Parathyroid adenoma (tissue), 2 donors: ENCODE data around the gene IFFO2.

Experiments used
- H2AFZ ChIP-seq: fragments of 300-600 bp; sonication (generic); one replicate; pipeline ENCODE4 v1.7.0; 2017; ENCODE audit warnings: antibody characterized with exemption, mild to moderate bottlenecking
- H3K27ac ChIP-seq: fragments of 300-600 bp; sonication (generic); one replicate; pipeline ENCODE4 v1.7.0; 2017
- H3K27me3 ChIP-seq: fragments of 300-600 bp; sonication (generic); one replicate; pipeline ENCODE4 v1.7.0; 2017; ENCODE audit warnings: low read length; ENCODE audit not compliant: control insufficient read depth, insufficient read depth
- H3K36me3 ChIP-seq: fragments of 300-600 bp; sonication (generic); one replicate; pipeline ENCODE4 v1.7.0; 2017; ENCODE audit warnings: low read length; ENCODE audit not compliant: control insufficient read depth, insufficient read depth
- H3K4me1 ChIP-seq: fragments of 300-600 bp; sonication (generic); one replicate; pipeline ENCODE4 v1.7.0; 2017; ENCODE audit warnings: control low read depth
- H3K4me2 ChIP-seq: fragments of 300-600 bp; sonication (generic); one replicate; pipeline ENCODE4 v1.7.0; 2017; ENCODE audit warnings: low read length
- H3K4me3 ChIP-seq: fragments of 300-600 bp; sonication (generic); one replicate; pipeline ENCODE4 v1.7.0; 2017; ENCODE audit warnings: low read depth, low read length
- H3K79me2 ChIP-seq: fragments of 300-600 bp; sonication (generic); one replicate; pipeline ENCODE4 v1.7.0; 2017; ENCODE audit warnings: control low read depth
- H3K9ac ChIP-seq: fragments of 300-600 bp; sonication (generic); one replicate; pipeline ENCODE4 v1.7.0; 2017; ENCODE audit warnings: mild to moderate bottlenecking
- H3K9me3 ChIP-seq: fragments of 300-600 bp; sonication (generic); one replicate; pipeline ENCODE4 v1.7.0; 2017; ENCODE audit warnings: low read length; ENCODE audit not compliant: control insufficient read depth
- TF ChIP-seq, protein P1 (sequence below): fragments of 300-600 bp; sonication (generic); IDR thresholded peaks from one replicate; pipeline ENCODE4 v1.7.0; 2017; ENCODE audit warnings: antibody characterized with exemption, mild to moderate bottlenecking
- donor health status: primary hyperparathyroidism.

Gene IFFO2

DNA sequence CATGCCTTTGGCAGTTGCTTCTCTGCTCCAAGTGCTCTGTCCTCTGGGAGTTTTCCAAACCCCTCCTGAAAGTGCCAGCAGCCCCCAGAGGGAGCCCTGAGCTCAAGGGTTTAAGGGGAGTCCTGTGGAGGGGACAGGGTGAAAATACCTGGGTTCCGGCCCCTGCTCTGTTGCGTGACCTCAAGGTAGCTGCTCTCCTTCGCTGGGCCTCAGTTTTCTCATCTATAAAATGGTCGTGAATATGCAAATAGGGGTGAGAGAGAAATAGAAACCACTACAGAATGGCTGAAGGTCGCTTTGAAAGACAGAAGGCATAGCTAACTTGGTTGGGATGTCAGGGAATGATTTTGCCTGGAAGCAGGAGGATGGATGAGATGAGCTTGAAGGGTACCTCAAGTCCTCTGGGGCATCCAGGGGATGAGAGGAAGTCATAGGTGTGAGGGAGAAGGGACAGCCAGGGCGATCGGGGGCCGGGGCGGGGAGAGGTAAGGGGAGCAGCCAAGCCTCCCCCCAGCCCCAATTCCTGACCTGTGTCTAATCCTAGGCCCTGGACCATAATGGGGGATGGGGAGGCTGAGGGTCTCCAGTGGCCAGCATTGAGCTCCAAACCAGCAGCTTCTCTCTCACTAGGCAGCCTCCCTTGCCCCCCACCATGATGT lies 12.4 kb downstream of the IFFO2 start:
- peaks cover 71% of the 10 kb centered on the region for H3K79me2 ChIP-seq
- no peaks in the 10 kb centered on the region for H3K9me3 ChIP-seq
- H3K4me3 ChIP-seq = no peak overlapping the region
- TF ChIP-seq, protein P1, sequence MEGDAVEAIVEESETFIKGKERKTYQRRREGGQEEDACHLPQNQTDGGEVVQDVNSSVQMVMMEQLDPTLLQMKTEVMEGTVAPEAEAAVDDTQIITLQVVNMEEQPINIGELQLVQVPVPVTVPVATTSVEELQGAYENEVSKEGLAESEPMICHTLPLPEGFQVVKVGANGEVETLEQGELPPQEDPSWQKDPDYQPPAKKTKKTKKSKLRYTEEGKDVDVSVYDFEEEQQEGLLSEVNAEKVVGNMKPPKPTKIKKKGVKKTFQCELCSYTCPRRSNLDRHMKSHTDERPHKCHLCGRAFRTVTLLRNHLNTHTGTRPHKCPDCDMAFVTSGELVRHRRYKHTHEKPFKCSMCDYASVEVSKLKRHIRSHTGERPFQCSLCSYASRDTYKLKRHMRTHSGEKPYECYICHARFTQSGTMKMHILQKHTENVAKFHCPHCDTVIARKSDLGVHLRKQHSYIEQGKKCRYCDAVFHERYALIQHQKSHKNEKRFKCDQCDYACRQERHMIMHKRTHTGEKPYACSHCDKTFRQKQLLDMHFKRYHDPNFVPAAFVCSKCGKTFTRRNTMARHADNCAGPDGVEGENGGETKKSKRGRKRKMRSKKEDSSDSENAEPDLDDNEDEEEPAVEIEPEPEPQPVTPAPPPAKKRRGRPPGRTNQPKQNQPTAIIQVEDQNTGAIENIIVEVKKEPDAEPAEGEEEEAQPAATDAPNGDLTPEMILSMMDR = no peak
- H3K27ac ChIP-seq = no peak overlapping the region
- H3K4me2 ChIP-seq = no peak overlapping the region
- H2AFZ ChIP-seq = no peak overlapping the region
- H3K4me1 ChIP-seq = peaks cover 30% of the 10 kb centered on the region
- no peak overlapping the region for H3K9ac ChIP-seq
- H3K36me3 ChIP-seq = no peaks in the 10 kb centered on the region
- H3K27me3 ChIP-seq = no peaks in the 10 kb centered on the region

DNA sequence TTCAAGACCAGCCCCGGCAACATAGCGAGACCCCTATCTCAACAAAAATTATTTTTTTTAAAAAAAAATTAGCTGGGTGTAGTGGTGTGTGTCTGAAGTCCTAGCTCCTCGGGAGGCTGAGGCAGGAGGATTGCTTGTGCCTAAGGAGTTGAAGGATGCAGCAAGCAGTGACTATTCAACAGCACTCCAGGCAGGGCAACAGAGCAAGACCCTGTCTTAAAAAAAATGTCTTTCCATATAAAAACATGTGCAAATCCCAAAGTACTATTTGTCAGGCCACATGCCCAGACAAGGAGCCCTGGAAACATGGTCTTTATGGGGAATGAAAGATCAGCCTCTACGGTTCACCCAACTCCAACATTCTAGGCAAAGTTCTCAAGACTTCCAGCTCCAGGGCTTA lies 13.3 kb downstream of the IFFO2 start:
- Histone ChIP-seq H3K27ac (no peak overlapping the region), H3K27me3 (no peaks in the 10 kb centered on the region), H3K36me3 (no peaks in the 10 kb centered on the region), H3K79me2 (peaks cover 75% of the 10 kb centered on the region), H3K9me3 (no peaks in the 10 kb centered on the region), H3K9ac (no peak overlapping the region), H3K4me1 (peaks cover 30% of the 10 kb centered on the region), H2AFZ (no peak overlapping the region), H3K4me3 (no peak overlapping the region), H3K4me2 (no peak overlapping the region)
- TF ChIP-seq, protein P1 = no peak

DNA sequence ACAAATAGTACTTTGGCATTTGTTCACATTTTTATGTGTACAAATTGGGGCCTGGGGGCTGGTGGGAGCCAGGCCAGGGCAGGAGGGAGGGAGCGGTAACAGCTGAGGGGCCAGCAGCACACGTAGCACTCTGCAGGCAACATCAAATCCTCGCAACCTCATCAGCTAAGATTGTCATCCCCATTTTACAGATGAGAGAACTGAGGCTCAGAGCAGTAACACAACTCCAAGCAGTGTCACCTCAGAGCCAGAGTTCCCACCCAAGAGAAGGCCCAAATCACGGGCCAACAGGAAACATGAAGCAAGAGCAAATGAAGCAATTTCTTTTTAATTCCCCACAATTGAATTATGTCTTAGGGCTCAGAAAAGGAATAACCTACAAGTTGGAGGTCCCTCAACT lies 14.1 kb downstream of the IFFO2 start:
- peaks cover 31% of the 10 kb centered on the region for H3K4me1 ChIP-seq

DNA sequence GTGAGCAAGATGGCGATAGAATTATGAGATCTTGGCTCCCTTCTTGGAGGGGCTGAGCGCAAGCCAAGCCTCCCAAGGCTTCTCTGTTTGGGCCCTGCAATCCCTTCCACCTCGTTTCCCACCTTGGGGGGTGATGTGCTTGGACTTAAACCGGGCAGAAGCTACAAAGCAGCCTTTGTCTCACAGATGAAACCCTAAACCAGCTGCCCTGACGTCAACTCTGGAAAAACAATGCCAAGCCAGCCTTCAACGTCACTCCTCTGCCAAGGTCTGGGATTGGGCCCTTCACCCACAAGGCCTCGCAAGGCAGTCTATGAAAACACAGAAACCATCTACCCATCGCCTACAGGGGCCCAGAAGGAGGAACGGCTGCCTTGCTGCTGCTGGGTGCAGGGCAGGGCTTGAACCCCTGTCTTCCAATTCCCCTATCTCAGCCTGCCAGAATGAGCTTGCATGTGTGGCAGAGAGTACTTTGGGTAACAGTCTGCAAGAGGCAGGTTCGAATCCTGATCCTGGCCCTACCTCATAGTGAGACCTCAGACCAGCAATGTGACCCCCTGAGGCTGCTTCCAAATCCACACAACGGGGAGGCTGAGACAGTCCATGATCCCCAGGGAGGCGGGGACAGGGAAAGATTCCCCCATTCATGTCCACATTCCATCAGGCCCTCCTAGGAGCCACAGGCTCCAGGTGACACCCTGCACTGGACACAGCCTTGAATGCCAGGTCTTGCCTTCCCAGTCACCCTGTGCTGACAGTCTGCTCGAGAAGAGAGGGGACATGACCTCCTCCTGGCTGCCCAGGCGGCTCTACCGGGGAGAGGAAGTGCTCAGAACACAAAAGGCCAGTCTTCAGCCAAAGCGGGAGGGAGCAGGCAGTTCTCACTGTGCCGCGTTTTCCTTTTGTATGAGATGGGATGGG lies 15.0 kb downstream of the IFFO2 start:
- Histone ChIP-seq H3K27ac (peak overlapping the region; percentile 34), H3K9ac (no peak overlapping the region), H3K4me3 (no peak overlapping the region), H3K79me2 (peaks cover 69% of the 10 kb centered on the region), H2AFZ (no peak overlapping the region), H3K9me3 (no peaks in the 10 kb centered on the region), H3K4me1 (peaks cover 34% of the 10 kb centered on the region), H3K27me3 (no peaks in the 10 kb centered on the region), H3K36me3 (no peaks in the 10 kb centered on the region), H3K4me2 (no peak overlapping the region)
- TF ChIP-seq, protein P1 = no peak

More for the DNA sequence above, 14.1 kb downstream of the IFFO2 start:
- Histone ChIP-seq H3K4me2 (no peak overlapping the region), H2AFZ (no peak overlapping the region), H3K4me3 (no peak overlapping the region), H3K36me3 (no peaks in the 10 kb centered on the region), H3K9me3 (no peaks in the 10 kb centered on the region), H3K27ac (peak overlapping the region; percentile 24), H3K27me3 (no peaks in the 10 kb centered on the region), H3K9ac (no peak overlapping the region), H3K79me2 (peaks cover 73% of the 10 kb centered on the region)
- TF ChIP-seq, protein P1 = no peak
